Spinal cord (tissue), 10 donors: ENCODE results near the gene SDHAF2. TPM values are rescaled to one million over a fixed set of nuclear protein-coding genes. Genes with fewer than 3 reads are reported as not detected.
"Not testable (repeated sequence)": the region's sequence is repeated elsewhere in the genome, so short reads cannot be mapped to it uniquely, and the experiment has no call there.

ENCODE experiments used
- DNase-seq, 6 donors: peaks; one replicate each; pipeline versions ENCODE4 v3.0.0 to v3.0.0-alpha.2; 2013 to 2015; ENCODE audit warnings: low spot score in 6 of 6, low read depth in 4 of 6
- H3K27ac ChIP-seq: one replicate; pipeline ENCODE4 v1.5.1; 2013; ENCODE audit warnings: low read depth, low read length, control low read depth
- H3K27me3 ChIP-seq: one replicate; pipeline ENCODE4 v1.6.1; 2013; ENCODE audit warnings: low read length; ENCODE audit not compliant: control insufficient read depth, insufficient read depth
- H3K36me3 ChIP-seq: one replicate; pipeline ENCODE4 v1.6.1; 2013; ENCODE audit warnings: low read length; ENCODE audit not compliant: control insufficient read depth, insufficient read depth
- H3K4me1 ChIP-seq: one replicate; pipeline ENCODE4 v1.6.1; 2013; ENCODE audit warnings: low read length; ENCODE audit not compliant: control insufficient read depth, insufficient read depth
- H3K4me3 ChIP-seq: one replicate; pipeline ENCODE4 v1.5.1; 2013; ENCODE audit warnings: low read depth, low read length, control low read depth
- H3K9me3 ChIP-seq: one replicate; pipeline ENCODE4 v1.6.1; 2013; ENCODE audit warnings: low read length; ENCODE audit not compliant: control insufficient read depth, insufficient read depth
- WGBS: methylation state at CpG from one replicate; pipeline ENCODE4 v1.1.5; 2013; ENCODE audit warnings: missing lambda C conversion rate; ENCODE audit not compliant: insufficient coverage; 5-methylcytosine and 5-hydroxymethylcytosine counted together
- polyA plus RNA-seq, 2 donors: library from polyadenylated mRNA; unstranded; fragments of 120-200 nt; gene quantifications; one replicate each; pipeline ENCODE4 v1.2.1, GENCODE V29; 2013; ENCODE audit not compliant: insufficient read length in 2 of 2
- total RNA-seq, 2 donors: library from RNA; depleted of rRNA in 1 of 2; stranded (reverse); fragments of 120-200 nt in 1 of 2; fragments of >200 nt in 1 of 2; gene quantifications; one replicate each; pipeline versions ENCODE4 v1.2.3 to v1.2.4, GENCODE V29; 2013 to 2014
- donor health status: healthy.

The SDHAF2 gene
- total and polyA plus RNA-seq, 4 donors, result 34.7 to 64.5 (median 46.5) TPM

GRCh38 chr11:61472282-61472681, 42.4 kb downstream of the SDHAF2 start:
- H3K4me1 ChIP-seq, result peaks cover 44% of the 10 kb centered on the region
- H3K36me3 ChIP-seq, result peaks cover 8% of the 10 kb centered on the region
- H3K27ac ChIP-seq, result peak overlapping the region; percentile 88
- H3K4me3 ChIP-seq, result no peak overlapping the region
- H3K9me3 ChIP-seq, result no peaks in the 10 kb centered on the region
- DNase-seq, result no peak
- WGBS, result 80% methylated on average over 4 of the region's 5 CpGs
- H3K27me3 ChIP-seq, result no peaks in the 10 kb centered on the region

- Histone ChIP-seq H3K36me3 (peaks cover 8% of the 10 kb centered on the region), H3K4me3 (no peak overlapping the region), H3K27ac (peak overlapping the region; percentile 88), H3K4me1 (peaks cover 50% of the 10 kb centered on the region), H3K9me3 (no peaks in the 10 kb centered on the region), H3K27me3 (no peaks in the 10 kb centered on the region)
- 36% methylated on average over 3 of the region's 5 CpGs for WGBS
- peak in 5 of 6 donors; percentile 36 to 94 (median 82) for DNase-seq
Measured at GRCh38 chr11:61472868-61473267, 42.9 kb downstream of the SDHAF2 start.

- H3K27me3 ChIP-seq, result no peaks in the 10 kb centered on the region
- WGBS, result 75% methylated on average over 1 of the region's 3 CpGs
- peak overlapping the region; percentile 48 for H3K27ac ChIP-seq
- no peaks in the 10 kb centered on the region for H3K9me3 ChIP-seq
- peaks cover 52% of the 10 kb centered on the region for H3K4me1 ChIP-seq
- DNase-seq, result no peak
- peaks cover 8% of the 10 kb centered on the region for H3K36me3 ChIP-seq
- no peak overlapping the region for H3K4me3 ChIP-seq
Measured at GRCh38 chr11:61473370-61474012, 43.6 kb downstream of the SDHAF2 start.

DNA sequence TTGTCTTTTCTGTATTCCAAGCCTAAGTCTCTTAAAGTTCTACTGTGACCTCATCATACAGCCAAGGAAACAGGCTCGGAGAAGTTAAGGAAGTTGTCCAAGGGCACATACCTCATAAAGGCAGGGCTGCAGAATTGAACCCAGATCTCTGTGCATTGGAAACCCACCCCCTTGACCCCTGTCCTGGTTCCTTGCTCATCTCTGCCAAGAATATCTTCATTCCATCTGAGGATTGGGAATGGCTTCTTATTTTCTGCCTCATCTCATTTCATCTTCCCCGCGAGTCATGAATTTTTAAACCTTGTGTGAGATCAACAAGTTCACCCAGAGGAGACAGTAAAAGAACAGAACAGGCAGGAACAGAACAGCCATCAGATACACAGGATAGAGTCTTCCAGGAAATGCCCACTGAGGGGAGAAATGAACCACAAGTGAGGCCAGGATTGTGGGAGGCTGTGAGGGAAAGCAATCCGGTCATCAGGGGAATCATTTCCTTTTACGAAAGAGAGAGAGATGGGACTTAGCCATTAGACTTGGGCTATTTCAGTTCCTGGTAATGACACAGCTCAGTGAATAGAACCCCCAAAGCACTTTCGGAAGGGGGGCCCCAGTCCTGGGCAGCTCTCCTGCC, 44.2 kb downstream of the SDHAF2 start:
- DNase-seq, result peak in 1 of 6 donors; percentile 64
- H3K9me3 ChIP-seq, result no peaks in the 10 kb centered on the region
- no peak overlapping the region for H3K27ac ChIP-seq
- 74% methylated on average over 4 of the region's 6 CpGs for WGBS
- no peaks in the 10 kb centered on the region for H3K27me3 ChIP-seq
- H3K36me3 ChIP-seq, result peaks cover 8% of the 10 kb centered on the region
- no peak overlapping the region for H3K4me3 ChIP-seq
- H3K4me1 ChIP-seq, result peaks cover 58% of the 10 kb centered on the region

DNA sequence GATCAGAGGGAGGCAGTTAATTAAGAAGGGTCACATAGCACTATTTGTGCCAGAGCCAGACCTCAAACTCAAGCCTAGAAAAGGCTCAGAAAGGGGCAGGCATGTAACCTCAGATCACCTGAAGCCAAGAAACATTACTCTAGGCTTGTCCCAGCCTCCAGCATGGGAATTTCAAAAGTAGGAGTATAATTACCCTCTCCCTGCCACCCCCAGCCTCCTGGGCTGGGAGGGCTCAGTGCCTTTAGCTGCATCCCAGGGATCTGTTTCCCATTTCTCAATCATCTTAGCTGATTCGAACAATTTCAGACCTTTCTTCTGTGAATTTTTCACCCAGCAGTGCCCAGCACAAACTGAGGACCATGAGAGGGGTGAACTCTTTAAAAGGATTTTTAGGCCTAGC, 45.5 kb downstream of the SDHAF2 start:
- Histone ChIP-seq H3K36me3 (peaks cover 8% of the 10 kb centered on the region), H3K4me3 (no peak overlapping the region), H3K27ac (no peak overlapping the region), H3K9me3 (no peaks in the 10 kb centered on the region), H3K27me3 (no peaks in the 10 kb centered on the region), H3K4me1 (peaks cover 65% of the 10 kb centered on the region)
- no CpG with 5 or more reads among the region's 1 CpG for WGBS
- no peak for DNase-seq

GRCh38 chr11:61476371-61476770, 46.4 kb downstream of the SDHAF2 start:
- 91% methylated on average over 3 of the region's 3 CpGs for WGBS
- H3K4me1 ChIP-seq, result peaks cover 66% of the 10 kb centered on the region

GRCh38 chr11:61477126-61477525, 47.2 kb downstream of the SDHAF2 start:
- no peak for DNase-seq
- Histone ChIP-seq H3K36me3 (peaks cover 3% of the 10 kb centered on the region), H3K27ac (no peak overlapping the region), H3K9me3 (no peaks in the 10 kb centered on the region), H3K27me3 (no peaks in the 10 kb centered on the region), H3K4me3 (no peak overlapping the region), H3K4me1 (peaks cover 66% of the 10 kb centered on the region)
- 77% methylated on average over 8 of the region's 8 CpGs for WGBS

More at GRCh38 chr11:61476371-61476770, 46.4 kb downstream of the SDHAF2 start:
- Histone ChIP-seq H3K27ac (no peak overlapping the region), H3K36me3 (peaks cover 5% of the 10 kb centered on the region), H3K4me3 (no peak overlapping the region), H3K9me3 (no peaks in the 10 kb centered on the region), H3K27me3 (no peaks in the 10 kb centered on the region)
- peak in 1 of 6 donors; percentile 58 for DNase-seq

- 4% methylated on average over 18 of the region's 18 CpGs for WGBS
- H3K4me3 ChIP-seq, result no peak overlapping the region
- H3K9me3 ChIP-seq, result no peaks in the 10 kb centered on the region
- no peak overlapping the region for H3K27ac ChIP-seq
- H3K27me3 ChIP-seq, result no peaks in the 10 kb centered on the region
- peaks cover 3% of the 10 kb centered on the region for H3K36me3 ChIP-seq
- peak in 2 of 6 donors; percentile 73 to 80 for DNase-seq
- H3K4me1 ChIP-seq, result peaks cover 69% of the 10 kb centered on the region
Measured at GRCh38 chr11:61477727-61478148, 47.8 kb downstream of the SDHAF2 start.

GRCh38 chr11:61479360-61480058, 49.6 kb downstream of the SDHAF2 start:
- not testable (repeated sequence) for H3K9me3 ChIP-seq, DNase-seq, H3K36me3 ChIP-seq, H3K4me3 ChIP-seq, H3K27ac ChIP-seq, H3K27me3 ChIP-seq
- peaks cover 60% of the 10 kb centered on the region for H3K4me1 ChIP-seq
- 91% methylated on average over 3 of the region's 11 CpGs for WGBS
